Measurements from ENCODE around the gene MESP1.
"Not testable (repeated sequence)": the region's sequence is repeated elsewhere in the genome, so short reads cannot be mapped to it uniquely, and the experiment has no call there.

The MESP1 gene

DNA sequence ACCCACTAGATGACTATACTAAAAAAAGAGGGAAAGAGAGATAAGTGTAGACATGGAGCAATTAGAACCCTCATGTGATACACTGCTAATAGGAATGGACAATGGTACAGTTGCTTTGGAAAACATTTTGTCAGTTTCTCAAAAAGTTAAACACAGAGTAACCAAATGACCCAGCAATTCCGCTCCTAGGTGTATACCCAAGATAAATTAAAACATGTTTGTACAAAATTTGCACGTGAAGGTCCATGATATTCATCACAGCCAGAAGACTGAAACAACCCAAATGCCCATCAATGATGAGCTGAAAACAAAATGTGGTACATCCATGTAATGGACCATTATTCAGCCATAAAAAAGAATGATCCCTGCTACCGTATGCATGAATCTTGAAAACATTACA, 36.9 kb upstream of the MESP1 start:
- no peak overlapping the region for H3K4me3 ChIP-seq (ENCODE audit: low read depth, low read length)
- peaks cover 16% of the 10 kb centered on the region for H3K4me1 ChIP-seq (ENCODE audit: control insufficient read depth, insufficient read depth, low read length)
- H3K36me3 ChIP-seq (ENCODE audit: control insufficient read depth, insufficient read depth, low read length): no peaks in the 10 kb centered on the region
- no peaks in the 10 kb centered on the region for H3K9me3 ChIP-seq (ENCODE audit: control insufficient read depth, insufficient read depth, low read length)
- H3K27me3 ChIP-seq (ENCODE audit: control insufficient read depth, insufficient read depth, low read length): no peaks in the 10 kb centered on the region
- H3K27ac ChIP-seq (ENCODE audit: low read depth, low read length): no peak overlapping the region
- no peak overlapping the region for H3K9ac ChIP-seq (ENCODE audit: low read depth, low read length)

DNA sequence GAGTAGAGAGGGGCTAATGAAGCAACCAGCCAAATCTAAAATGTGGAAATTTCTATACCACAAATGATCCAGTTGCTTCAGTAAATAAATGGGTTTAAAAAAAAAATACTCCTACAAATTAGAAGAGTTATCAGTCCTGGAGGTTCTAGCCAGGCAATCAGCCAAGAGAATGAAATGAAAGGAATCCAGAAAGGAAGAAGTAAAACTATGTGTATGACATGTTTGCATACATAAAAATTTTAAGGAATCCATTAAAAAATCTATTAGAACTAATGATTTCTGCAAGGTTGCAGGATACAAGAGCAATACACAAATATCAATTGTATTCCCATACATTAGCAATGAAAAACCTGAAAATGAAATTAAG, 34.7 kb upstream of the MESP1 start:
- Histone ChIP-seq H3K9ac (ENCODE audit: low read depth, low read length) (no peak overlapping the region), H3K27me3 (ENCODE audit: control insufficient read depth, insufficient read depth, low read length) (peaks cover 2% of the 10 kb centered on the region; the same call in 1 of the 2 replicates), H3K27ac (ENCODE audit: low read depth, low read length) (no peak overlapping the region), H3K36me3 (ENCODE audit: control insufficient read depth, insufficient read depth, low read length) (no peaks in the 10 kb centered on the region), H3K4me1 (ENCODE audit: control insufficient read depth, insufficient read depth, low read length) (peaks cover 17% of the 10 kb centered on the region), H3K4me3 (ENCODE audit: low read depth, low read length) (no peak overlapping the region), H3K9me3 (ENCODE audit: control insufficient read depth, insufficient read depth, low read length) (no peaks in the 10 kb centered on the region)

DNA sequence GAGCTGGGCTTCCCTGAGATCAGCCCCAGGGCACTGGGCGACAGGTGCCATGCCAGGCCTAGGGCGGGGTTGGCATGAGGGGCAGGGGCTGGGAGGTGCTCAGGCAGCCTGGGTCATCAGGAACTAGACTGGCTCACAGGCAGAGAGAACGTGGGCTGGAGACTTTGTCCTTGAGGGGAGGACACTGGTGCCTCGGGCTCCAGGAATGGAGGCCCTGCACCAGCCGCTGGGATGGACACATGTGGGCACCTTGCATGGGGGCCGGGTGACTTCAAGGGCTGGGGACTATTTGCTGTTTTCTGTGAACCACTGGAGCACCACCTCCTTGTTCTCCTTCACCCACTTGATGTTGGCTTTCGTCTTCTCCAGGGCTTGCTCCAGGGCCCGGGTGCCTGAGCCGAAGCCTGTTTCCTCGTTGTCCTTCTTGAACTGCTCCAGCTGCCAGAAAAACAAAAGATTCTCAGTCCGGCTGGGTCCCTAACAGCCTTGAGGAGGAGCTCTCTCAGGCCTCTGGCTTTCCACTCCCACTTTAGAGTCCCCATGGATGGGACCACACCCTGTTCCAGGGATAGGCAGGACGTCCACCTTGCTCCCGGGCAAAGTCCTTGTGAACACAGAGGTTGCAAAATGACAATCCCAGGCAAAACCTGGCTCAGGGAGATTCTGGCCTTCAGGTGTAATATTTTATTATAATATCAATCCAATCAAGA, 34.2 kb upstream of the MESP1 start:
- H3K9me3 ChIP-seq (ENCODE audit: control insufficient read depth, insufficient read depth, low read length): no peaks in the 10 kb centered on the region
- H3K4me1 ChIP-seq (ENCODE audit: control insufficient read depth, insufficient read depth, low read length): peaks cover 17% of the 10 kb centered on the region
- no peak overlapping the region for H3K9ac ChIP-seq (ENCODE audit: low read depth, low read length)
- H3K27ac ChIP-seq (ENCODE audit: low read depth, low read length): no peak overlapping the region
- no peak overlapping the region for H3K4me3 ChIP-seq (ENCODE audit: low read depth, low read length)
- H3K27me3 ChIP-seq (ENCODE audit: control insufficient read depth, insufficient read depth, low read length): peaks cover 4% of the 10 kb centered on the region; the same call in 1 of the 2 replicates
- H3K36me3 ChIP-seq (ENCODE audit: control insufficient read depth, insufficient read depth, low read length): no peaks in the 10 kb centered on the region

- peaks cover 4% of the 10 kb centered on the region; the same call in 1 of the 2 replicates for H3K27me3 ChIP-seq (ENCODE audit: control insufficient read depth, insufficient read depth, low read length)
- no peaks in the 10 kb centered on the region for H3K36me3 ChIP-seq (ENCODE audit: control insufficient read depth, insufficient read depth, low read length)
- no peak overlapping the region for H3K9ac ChIP-seq (ENCODE audit: low read depth, low read length)
- no peak overlapping the region for H3K27ac ChIP-seq (ENCODE audit: low read depth, low read length)
- peaks cover 17% of the 10 kb centered on the region for H3K4me1 ChIP-seq (ENCODE audit: control insufficient read depth, insufficient read depth, low read length)
- no peak overlapping the region for H3K4me3 ChIP-seq (ENCODE audit: low read depth, low read length)
- no peaks in the 10 kb centered on the region for H3K9me3 ChIP-seq (ENCODE audit: control insufficient read depth, insufficient read depth, low read length)
Measured at GRCh38 chr15:89784686-89784960, 33.6 kb upstream of the MESP1 start.

GRCh38 chr15:89783861-89784685, 33.0 kb upstream of the MESP1 start:
- Histone ChIP-seq H3K4me1 (ENCODE audit: control insufficient read depth, insufficient read depth, low read length) (peaks cover 17% of the 10 kb centered on the region), H3K4me3 (ENCODE audit: low read depth, low read length) (no peak overlapping the region), H3K36me3 (ENCODE audit: control insufficient read depth, insufficient read depth, low read length) (no peaks in the 10 kb centered on the region), H3K27ac (ENCODE audit: low read depth, low read length) (peak overlapping the region; percentile 52), H3K9ac (ENCODE audit: low read depth, low read length) (no peak overlapping the region), H3K9me3 (ENCODE audit: control insufficient read depth, insufficient read depth, low read length) (no peaks in the 10 kb centered on the region), H3K27me3 (ENCODE audit: control insufficient read depth, insufficient read depth, low read length) (peaks cover 4% of the 10 kb centered on the region; the same call in 1 of the 2 replicates)

DNA sequence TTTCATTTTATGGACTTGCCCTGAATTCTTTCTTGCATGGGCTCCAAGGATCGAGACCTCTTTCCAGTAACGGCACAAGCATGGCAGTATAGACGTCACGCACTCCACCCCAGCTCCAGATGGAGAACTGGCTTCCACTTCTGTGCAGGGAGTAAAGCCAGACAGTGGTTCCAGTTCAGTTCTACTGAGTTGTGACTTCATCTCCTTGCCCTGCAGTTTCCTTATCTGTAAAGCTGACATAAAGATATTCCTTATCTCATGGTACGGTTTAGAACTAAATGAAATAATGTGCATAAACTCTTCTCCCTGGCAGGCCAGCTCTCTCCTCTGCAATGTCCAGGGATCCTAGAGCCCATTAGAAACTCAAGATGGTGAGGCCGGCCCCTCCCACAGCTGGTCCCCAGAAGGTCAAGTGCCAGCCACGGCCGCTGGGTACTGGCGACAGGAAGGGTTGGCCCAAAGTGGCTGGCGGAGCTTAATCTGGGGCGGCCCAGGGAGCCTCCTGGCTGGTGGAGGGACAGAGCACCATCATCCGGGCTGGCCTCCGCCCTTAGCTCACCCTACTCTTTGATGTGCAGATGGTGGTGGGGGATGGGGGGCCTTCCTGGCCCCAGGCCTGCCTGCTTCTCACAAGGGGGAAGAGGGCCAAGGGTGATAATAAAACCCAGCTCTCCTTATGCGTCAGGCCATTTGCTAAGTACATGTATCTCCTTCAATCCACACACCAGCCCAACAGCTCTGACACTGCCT, 32.2 kb upstream of the MESP1 start:
- Histone ChIP-seq H3K27ac (ENCODE audit: low read depth, low read length) (peak overlapping the region; percentile 52), H3K36me3 (ENCODE audit: control insufficient read depth, insufficient read depth, low read length) (no peaks in the 10 kb centered on the region), H3K27me3 (ENCODE audit: control insufficient read depth, insufficient read depth, low read length) (peaks cover 4% of the 10 kb centered on the region; the same call in 1 of the 2 replicates), H3K9me3 (ENCODE audit: control insufficient read depth, insufficient read depth, low read length) (no peaks in the 10 kb centered on the region), H3K4me3 (ENCODE audit: low read depth, low read length) (no peak overlapping the region), H3K4me1 (ENCODE audit: control insufficient read depth, insufficient read depth, low read length) (peaks cover 17% of the 10 kb centered on the region), H3K9ac (ENCODE audit: low read depth, low read length) (no peak overlapping the region)

DNA sequence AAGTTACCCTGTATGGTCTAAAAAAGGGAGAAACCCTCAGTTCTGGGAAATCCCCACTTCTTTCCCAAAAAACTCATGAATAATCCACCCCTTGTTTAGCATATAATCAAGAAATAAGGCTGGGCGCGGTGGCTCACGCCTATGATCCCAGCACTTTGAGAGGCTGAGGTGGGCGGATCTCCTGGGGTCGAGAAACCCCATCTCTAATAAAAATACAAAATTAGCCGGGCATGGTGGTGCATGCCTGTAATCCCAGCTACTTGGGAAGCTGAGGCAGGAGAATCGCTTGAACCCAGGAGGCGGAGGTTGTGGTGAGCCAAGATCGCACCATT, 31.5 kb upstream of the MESP1 start:
- not testable (repeated sequence) for H3K9me3 ChIP-seq (ENCODE audit: control insufficient read depth, insufficient read depth, low read length)

GRCh38 chr15:89781891-89782618, 31.0 kb upstream of the MESP1 start:
- H3K36me3 ChIP-seq (ENCODE audit: control insufficient read depth, insufficient read depth, low read length): no peaks in the 10 kb centered on the region
- no peak overlapping the region for H3K27ac ChIP-seq (ENCODE audit: low read depth, low read length)
- peaks cover 14% of the 10 kb centered on the region for H3K27me3 ChIP-seq (ENCODE audit: control insufficient read depth, insufficient read depth, low read length)
- H3K9me3 ChIP-seq (ENCODE audit: control insufficient read depth, insufficient read depth, low read length): no peaks in the 10 kb centered on the region
- H3K9ac ChIP-seq (ENCODE audit: low read depth, low read length): no peak overlapping the region
- H3K4me1 ChIP-seq (ENCODE audit: control insufficient read depth, insufficient read depth, low read length): peaks cover 17% of the 10 kb centered on the region
- H3K4me3 ChIP-seq (ENCODE audit: low read depth, low read length): no peak overlapping the region

More for the DNA sequence above, 31.5 kb upstream of the MESP1 start:
- not testable (repeated sequence) for H3K36me3 ChIP-seq (ENCODE audit: control insufficient read depth, insufficient read depth, low read length); H3K9ac ChIP-seq (ENCODE audit: low read depth, low read length); H3K27me3 ChIP-seq (ENCODE audit: control insufficient read depth, insufficient read depth, low read length); H3K27ac ChIP-seq (ENCODE audit: low read depth, low read length); H3K4me3 ChIP-seq (ENCODE audit: low read depth, low read length)
- peaks cover 17% of the 10 kb centered on the region for H3K4me1 ChIP-seq (ENCODE audit: control insufficient read depth, insufficient read depth, low read length)

DNA sequence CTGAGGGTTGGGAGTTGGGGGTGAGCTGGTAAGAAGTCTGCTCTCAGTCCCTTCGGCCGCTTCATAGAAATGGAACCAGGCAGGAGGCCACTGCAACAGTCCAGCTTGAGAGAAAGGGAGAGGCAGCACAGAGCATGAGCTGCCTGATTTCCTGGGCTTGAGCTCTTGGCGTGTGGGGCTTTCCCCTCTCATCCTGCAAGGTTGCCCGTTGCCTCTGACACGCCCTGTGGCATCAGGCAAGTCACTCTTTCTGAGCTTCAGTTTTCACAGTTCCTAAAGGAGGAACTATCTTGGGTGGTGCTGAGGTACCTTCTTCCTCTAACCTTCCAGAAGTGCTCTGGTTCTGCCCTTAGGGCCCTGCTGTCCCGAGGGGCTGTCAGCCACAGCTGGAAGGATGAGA, 30.0 kb upstream of the MESP1 start:
- Histone ChIP-seq H3K36me3 (ENCODE audit: control insufficient read depth, insufficient read depth, low read length) (no peaks in the 10 kb centered on the region), H3K9ac (ENCODE audit: low read depth, low read length) (no peak overlapping the region), H3K4me3 (ENCODE audit: low read depth, low read length) (no peak overlapping the region), H3K9me3 (ENCODE audit: control insufficient read depth, insufficient read depth, low read length) (no peaks in the 10 kb centered on the region), H3K27ac (ENCODE audit: low read depth, low read length) (no peak overlapping the region), H3K27me3 (ENCODE audit: control insufficient read depth, insufficient read depth, low read length) (peaks cover 23% of the 10 kb centered on the region), H3K4me1 (ENCODE audit: control insufficient read depth, insufficient read depth, low read length) (peaks cover 17% of the 10 kb centered on the region)

DNA sequence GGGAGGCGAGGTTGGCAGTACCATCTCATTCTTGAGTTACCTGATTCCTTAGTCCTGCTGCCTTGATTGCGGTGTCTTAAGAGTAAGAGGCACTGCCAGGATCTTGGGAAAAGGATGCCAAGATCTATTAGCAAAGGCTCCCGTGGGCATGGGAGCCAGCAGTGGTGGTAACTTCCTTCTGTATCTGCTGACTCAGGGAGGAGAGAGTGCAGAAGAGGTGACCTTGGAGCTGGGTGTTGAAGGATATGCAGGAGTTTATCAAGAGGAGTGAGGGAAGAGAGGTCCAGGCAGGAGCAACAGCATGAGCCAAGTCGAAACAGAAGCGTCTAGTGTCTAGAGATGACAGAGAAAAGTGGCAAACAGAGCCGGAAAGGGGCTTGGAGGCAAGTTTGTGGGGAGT, 29.6 kb upstream of the MESP1 start:
- H3K4me1 ChIP-seq (ENCODE audit: control insufficient read depth, insufficient read depth, low read length): peaks cover 17% of the 10 kb centered on the region
- H3K9me3 ChIP-seq (ENCODE audit: control insufficient read depth, insufficient read depth, low read length): no peaks in the 10 kb centered on the region
- no peak overlapping the region for H3K4me3 ChIP-seq (ENCODE audit: low read depth, low read length)
- H3K9ac ChIP-seq (ENCODE audit: low read depth, low read length): no peak overlapping the region
- H3K27me3 ChIP-seq (ENCODE audit: control insufficient read depth, insufficient read depth, low read length): peaks cover 27% of the 10 kb centered on the region
- H3K36me3 ChIP-seq (ENCODE audit: control insufficient read depth, insufficient read depth, low read length): no peaks in the 10 kb centered on the region
- H3K27ac ChIP-seq (ENCODE audit: low read depth, low read length): no peak overlapping the region
